Astrocyte (in vitro differentiated cells and primary cell): ENCODE measurements around the gene XYLT1. TPM values are rescaled to one million over a fixed set of nuclear protein-coding genes. Genes with fewer than 3 reads are reported as not detected.
A peak's percentile ranks its signal among the peaks of the same experiment; 100 is the strongest.

ENCODE experiments used
- DNase-seq: peaks from one replicate; pipeline ENCODE4 v3.0.0-alpha.2; 2010; ENCODE audit warnings: low read depth
- FAIRE-seq: peaks from 2 replicates; lab custom pipeline; 2011; peaks lifted over from hg19 to GRCh38; lab: Jason Lieb, UNC
- H2AFZ ChIP-seq: 2 replicates; pipeline ENCODE4 v1.6.0; 2012; ENCODE audit warnings: low read depth, low read length, inconsistent platforms
- H3K27ac ChIP-seq: 2 replicates; pipeline ENCODE4 v1.5.1; 2011; ENCODE audit warnings: low read depth, low read length, inconsistent platforms
- H3K27me3 ChIP-seq: 2 replicates; pipeline ENCODE4 v1.6.0; 2011; ENCODE audit warnings: low read length, inconsistent platforms; ENCODE audit not compliant: insufficient read depth
- H3K36me3 ChIP-seq: 2 replicates; pipeline ENCODE4 v1.5.1; 2011; ENCODE audit warnings: low read length, inconsistent platforms; ENCODE audit not compliant: insufficient read depth
- H3K4me1 ChIP-seq: 2 replicates; pipeline ENCODE4 v1.5.1; 2011; ENCODE audit warnings: low read length, inconsistent platforms; ENCODE audit not compliant: insufficient read depth
- H3K4me2 ChIP-seq: 2 replicates; pipeline ENCODE4 v1.6.0; 2012; ENCODE audit warnings: low read length, inconsistent platforms
- H3K4me3 ChIP-seq: 2 replicates; pipeline ENCODE4 v1.5.1; 2011; ENCODE audit warnings: low read depth, mild to moderate bottlenecking, low read length, inconsistent platforms; ENCODE audit not compliant: insufficient read depth
- H3K79me2 ChIP-seq: 2 replicates; pipeline ENCODE4 v1.6.0; 2012; ENCODE audit warnings: mild to moderate bottlenecking, low read length, inconsistent platforms; ENCODE audit not compliant: insufficient read depth
- H3K9ac ChIP-seq: 2 replicates; pipeline ENCODE4 v1.6.0; 2012; ENCODE audit warnings: mild to moderate bottlenecking, low read length, inconsistent platforms
- H3K9me3 ChIP-seq: 2 replicates; pipeline ENCODE4 v1.5.1; 2012; ENCODE audit warnings: low read depth, mild to moderate bottlenecking, low read length, inconsistent platforms; ENCODE audit not compliant: insufficient read depth
- H4K20me1 ChIP-seq: 2 replicates; pipeline ENCODE4 v1.6.0; 2012; ENCODE audit warnings: low read length, inconsistent platforms; ENCODE audit not compliant: insufficient read depth
- H3K27ac Mint-ChIP-seq: one replicate; pipeline ENCODE4 v1.8.0; 2021; ENCODE audit warnings: mild to moderate bottlenecking, mixed read lengths; ENCODE audit not compliant: unreplicated experiment
- H3K27me3 Mint-ChIP-seq: one replicate; pipeline ENCODE4 v1.8.0; 2021; ENCODE audit warnings: low read depth, mixed read lengths; ENCODE audit not compliant: unreplicated experiment
- H3K36me3 Mint-ChIP-seq: one replicate; pipeline ENCODE4 v1.8.0; 2021; ENCODE audit warnings: low read depth, mixed read lengths; ENCODE audit not compliant: unreplicated experiment
- H3K4me1 Mint-ChIP-seq: one replicate; pipeline ENCODE4 v1.8.0; 2021; ENCODE audit warnings: low read depth, mixed read lengths; ENCODE audit not compliant: unreplicated experiment
- H3K4me3 Mint-ChIP-seq: one replicate; pipeline ENCODE4 v1.8.0; 2021; ENCODE audit warnings: mild to moderate bottlenecking, moderate library complexity, mixed read lengths; ENCODE audit not compliant: unreplicated experiment
- H3K9me3 Mint-ChIP-seq: one replicate; pipeline ENCODE4 v1.8.0; 2021; ENCODE audit warnings: mild to moderate bottlenecking, mixed read lengths; ENCODE audit not compliant: unreplicated experiment
- CTCF ChIP-seq: IDR thresholded peaks from 2 replicates; pipeline ENCODE4 v1.5.1; 2011; ENCODE audit warnings: low read depth, mild to moderate bottlenecking, inconsistent platforms, low read length, moderate library complexity; ENCODE audit not compliant: insufficient read depth
- EZH2 ChIP-seq: IDR thresholded peaks from 2 replicates; pipeline ENCODE4 v1.6.1; 2012; ENCODE audit warnings: mild to moderate bottlenecking, low read length, inconsistent platforms; ENCODE audit not compliant: insufficient read depth
- total RNA-seq: library from RNA; stranded (reverse); gene quantifications from 2 replicates; pipeline ENCODE4 v1.2.1, GENCODE V29; 2021

XYLT1 gene
- total RNA-seq, 1 donor from 2014 or later = 22.9 TPM

- Mint-ChIP-seq H3K27ac (no peak overlapping the region), H3K4me1 (no peaks in the 10 kb centered on the region), H3K36me3 (peaks cover 51% of the 10 kb centered on the region), H3K27me3 (no peaks in the 10 kb centered on the region), H3K9me3 (no peaks in the 10 kb centered on the region), H3K4me3 (no peak overlapping the region)
- Histone ChIP-seq H3K9me3 (no peaks in the 10 kb centered on the region), H3K27ac (no peak overlapping the region), H3K27me3 (no peaks in the 10 kb centered on the region), H3K9ac (no peak overlapping the region), H2AFZ (no peak overlapping the region), H3K4me3 (no peak overlapping the region), H3K36me3 (peaks cover 8% of the 10 kb centered on the region), H3K4me2 (no peak overlapping the region), H3K79me2 (no peaks in the 10 kb centered on the region), H3K4me1 (no peaks in the 10 kb centered on the region), H4K20me1 (peaks cover 32% of the 10 kb centered on the region)
- DNase-seq = peak; percentile 65
- no peak for TF ChIP-seq EZH2
- TF ChIP-seq CTCF = no peak
- no peak for FAIRE-seq
Measured at GRCh38 chr16:17125671-17126070, 345.1 kb downstream of the XYLT1 start.

GRCh38 chr16:17117906-17118577 lies 352.7 kb downstream of the XYLT1 start:
- FAIRE-seq = no peak
- Histone ChIP-seq H3K4me3 (no peak overlapping the region), H3K27me3 (no peaks in the 10 kb centered on the region), H4K20me1 (peaks cover 28% of the 10 kb centered on the region), H3K9ac (no peak overlapping the region), H2AFZ (no peak overlapping the region), H3K27ac (no peak overlapping the region), H3K79me2 (no peaks in the 10 kb centered on the region), H3K9me3 (no peaks in the 10 kb centered on the region), H3K36me3 (peaks cover 10% of the 10 kb centered on the region), H3K4me1 (no peaks in the 10 kb centered on the region), H3K4me2 (no peak overlapping the region)
- Mint-ChIP-seq H3K27me3 (no peaks in the 10 kb centered on the region), H3K36me3 (peaks cover 7% of the 10 kb centered on the region), H3K27ac (no peak overlapping the region), H3K9me3 (no peaks in the 10 kb centered on the region), H3K4me1 (no peaks in the 10 kb centered on the region), H3K4me3 (no peak overlapping the region)
- no peak for DNase-seq
- no peak for TF ChIP-seq CTCF
- TF ChIP-seq EZH2 = no peak

GRCh38 chr16:17116595-17117322 lies 354.0 kb downstream of the XYLT1 start:
- no peak overlapping the region for H3K27ac ChIP-seq
- H3K27me3 Mint-ChIP-seq = no peaks in the 10 kb centered on the region
- H3K9me3 ChIP-seq = no peaks in the 10 kb centered on the region
- H3K4me2 ChIP-seq = no peak overlapping the region
- H4K20me1 ChIP-seq = peaks cover 32% of the 10 kb centered on the region
- no peaks in the 10 kb centered on the region for H3K27me3 ChIP-seq
- FAIRE-seq (no peak), DNase-seq (no peak)
- H3K4me3 Mint-ChIP-seq = no peak overlapping the region
- peaks cover 10% of the 10 kb centered on the region for H3K36me3 ChIP-seq
- no peak overlapping the region for H3K4me3 ChIP-seq
- H3K9me3 Mint-ChIP-seq = no peaks in the 10 kb centered on the region
- H3K79me2 ChIP-seq = no peaks in the 10 kb centered on the region
- H3K4me1 ChIP-seq = no peaks in the 10 kb centered on the region
- H3K9ac ChIP-seq = no peak overlapping the region
- no peak overlapping the region for H3K27ac Mint-ChIP-seq
- peaks cover 7% of the 10 kb centered on the region for H3K36me3 Mint-ChIP-seq
- H3K4me1 Mint-ChIP-seq = no peaks in the 10 kb centered on the region
- TF ChIP-seq EZH2 (no peak), CTCF (no peak)
- no peak overlapping the region for H2AFZ ChIP-seq
